Measurements from ENCODE around the gene BUB1.
"Not testable (repeated sequence)": the region's sequence is repeated elsewhere in the genome, so short reads cannot be mapped to it uniquely, and the experiment has no call there.

The BUB1 gene

DNA sequence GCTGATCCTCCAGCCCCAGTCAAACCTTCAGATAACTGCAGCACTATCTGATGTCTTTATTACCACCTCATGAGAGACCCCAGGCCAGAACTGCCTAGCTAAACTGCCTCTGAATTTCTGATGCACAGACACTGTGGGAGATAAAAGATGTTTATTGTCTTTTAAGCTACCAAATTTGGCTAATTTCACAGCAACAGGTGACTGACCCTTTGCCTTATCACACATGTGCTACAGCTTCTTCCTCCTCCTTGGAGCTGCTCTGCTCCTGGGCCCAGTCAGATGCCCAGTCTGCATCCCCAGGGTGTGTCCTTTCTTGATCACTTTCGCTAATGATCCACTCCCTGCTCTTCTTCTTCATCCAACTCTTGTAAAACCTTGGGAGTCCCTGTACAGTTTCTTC lies 34.9 kb upstream of the BUB1 start:
- Mint-ChIP-seq H3K4me1 (no peaks in the 10 kb centered on the region), H3K4me3 (no peak overlapping the region), H3K9me3 (no peaks in the 10 kb centered on the region), H3K27ac (ENCODE audit: low read depth) (no peak overlapping the region), H3K36me3 (ENCODE audit: insufficient read depth) (no peaks in the 10 kb centered on the region), H3K27me3 (peaks cover 92% of the 10 kb centered on the region)
- DNase-seq (ENCODE audit: low spot score in 2 of 2) (no peak), ATAC-seq (replicated peaks; ENCODE audit: extremely low read depth, poor library complexity, severe bottlenecking) (no peak)

DNA sequence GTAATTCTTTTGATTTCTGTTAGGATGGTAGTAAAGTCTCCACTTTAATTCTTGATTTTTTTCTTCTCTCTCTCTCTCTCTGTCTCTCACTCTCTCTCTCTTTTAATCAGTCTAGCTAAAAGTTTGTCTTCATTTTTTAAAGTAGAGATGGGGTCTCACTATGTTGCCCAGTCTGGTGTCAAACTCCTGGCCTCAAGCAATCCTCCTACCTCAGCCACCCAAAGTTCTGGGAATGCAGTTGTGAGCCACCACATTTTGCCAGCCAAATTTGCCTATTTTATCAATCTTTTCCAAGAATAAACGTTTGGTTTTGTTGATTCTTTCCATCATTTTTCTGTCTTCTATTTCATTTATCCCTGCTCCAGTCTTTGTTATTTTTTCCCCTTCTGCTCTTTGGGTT lies 30.6 kb upstream of the BUB1 start:
- Mint-ChIP-seq H3K4me1 (no peaks in the 10 kb centered on the region), H3K4me3 (no peak overlapping the region), H3K27ac (ENCODE audit: low read depth) (no peak overlapping the region), H3K36me3 (ENCODE audit: insufficient read depth) (no peaks in the 10 kb centered on the region), H3K27me3 (peaks cover 77% of the 10 kb centered on the region), H3K9me3 (no peaks in the 10 kb centered on the region)
- no peak for DNase-seq (ENCODE audit: low spot score in 2 of 2)
- ATAC-seq (replicated peaks; ENCODE audit: extremely low read depth, poor library complexity, severe bottlenecking) = no peak

DNA sequence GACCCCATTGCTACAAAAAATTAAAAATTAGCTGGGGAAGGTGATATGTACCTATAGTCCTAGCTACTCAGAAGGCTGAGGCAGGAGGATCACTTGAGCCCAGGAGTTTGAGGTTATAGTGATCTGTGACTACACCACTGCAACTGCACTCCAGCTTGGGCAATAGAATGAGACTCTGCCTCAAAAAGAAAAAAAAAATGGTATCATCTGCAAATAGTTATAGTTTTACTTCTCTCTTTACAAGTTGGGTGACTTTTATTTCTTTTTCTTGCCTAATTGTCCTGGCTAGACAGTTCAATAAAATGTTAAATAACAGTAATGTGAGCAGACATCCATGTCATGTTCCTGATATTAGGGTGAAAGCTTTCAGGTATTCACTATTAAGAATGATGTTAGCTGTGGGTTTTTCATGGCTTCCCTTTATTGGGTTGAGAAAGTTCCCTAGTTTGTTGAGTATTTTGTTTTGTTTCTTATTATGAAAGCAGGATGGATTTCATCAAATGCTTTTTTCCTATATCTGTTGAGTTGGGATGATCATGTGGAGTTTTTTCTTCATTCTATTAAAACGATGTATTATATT lies 29.6 kb upstream of the BUB1 start:
- no peaks in the 10 kb centered on the region for H3K36me3 Mint-ChIP-seq (ENCODE audit: insufficient read depth)
- H3K4me3 Mint-ChIP-seq = no peak overlapping the region
- ATAC-seq (replicated peaks; ENCODE audit: extremely low read depth, poor library complexity, severe bottlenecking) (no peak), DNase-seq (ENCODE audit: low spot score in 2 of 2) (no peak)
- H3K27me3 Mint-ChIP-seq = peaks cover 68% of the 10 kb centered on the region
- H3K9me3 Mint-ChIP-seq = no peaks in the 10 kb centered on the region
- H3K27ac Mint-ChIP-seq (ENCODE audit: low read depth) = no peak overlapping the region
- no peaks in the 10 kb centered on the region for H3K4me1 Mint-ChIP-seq

DNA sequence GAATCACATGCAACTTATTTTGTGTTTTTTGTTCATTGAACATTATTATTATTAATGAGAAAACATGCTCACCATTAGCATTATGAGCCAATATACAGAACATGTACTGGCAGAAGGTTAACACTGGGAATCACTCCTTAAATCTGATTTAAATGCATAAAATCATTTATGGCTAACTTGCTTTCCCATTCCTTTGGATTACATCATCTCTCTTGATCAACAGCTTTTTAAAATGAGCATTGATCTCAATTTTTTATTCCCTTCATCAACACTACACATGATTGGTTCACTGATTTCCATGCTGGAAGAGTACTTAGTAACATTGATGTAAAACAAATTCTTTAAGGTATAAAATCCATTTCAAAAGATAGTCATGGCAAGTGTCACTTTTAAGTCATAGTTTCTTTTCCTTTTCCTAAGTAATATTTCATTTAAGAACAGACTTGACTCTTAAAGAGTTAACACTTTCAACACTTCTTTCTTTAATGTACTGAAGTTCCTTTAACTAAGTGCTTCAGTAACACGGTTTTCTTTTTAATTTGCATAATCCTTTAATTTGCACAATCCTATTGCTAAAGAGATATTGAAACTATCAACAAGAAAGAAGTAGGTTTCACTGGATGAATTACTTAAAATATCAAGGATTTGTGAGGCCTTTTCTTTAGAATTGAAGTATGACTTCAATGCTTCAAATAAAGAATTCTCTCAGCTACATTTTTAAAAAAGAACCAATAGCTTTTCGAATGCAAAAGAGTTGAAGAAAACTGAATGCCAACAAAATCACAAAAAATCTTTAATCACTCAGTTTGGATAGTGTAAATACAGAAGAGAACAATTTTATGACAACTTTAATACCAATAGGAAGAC lies 24.9 kb upstream of the BUB1 start:
- Mint-ChIP-seq H3K27me3 (peaks cover 26% of the 10 kb centered on the region), H3K4me1 (no peaks in the 10 kb centered on the region), H3K36me3 (ENCODE audit: insufficient read depth) (no peaks in the 10 kb centered on the region), H3K27ac (ENCODE audit: low read depth) (no peak overlapping the region), H3K9me3 (no peaks in the 10 kb centered on the region), H3K4me3 (no peak overlapping the region)
- DNase-seq (ENCODE audit: low spot score in 2 of 2) (no peak), ATAC-seq (replicated peaks; ENCODE audit: extremely low read depth, poor library complexity, severe bottlenecking) (no peak)

DNA sequence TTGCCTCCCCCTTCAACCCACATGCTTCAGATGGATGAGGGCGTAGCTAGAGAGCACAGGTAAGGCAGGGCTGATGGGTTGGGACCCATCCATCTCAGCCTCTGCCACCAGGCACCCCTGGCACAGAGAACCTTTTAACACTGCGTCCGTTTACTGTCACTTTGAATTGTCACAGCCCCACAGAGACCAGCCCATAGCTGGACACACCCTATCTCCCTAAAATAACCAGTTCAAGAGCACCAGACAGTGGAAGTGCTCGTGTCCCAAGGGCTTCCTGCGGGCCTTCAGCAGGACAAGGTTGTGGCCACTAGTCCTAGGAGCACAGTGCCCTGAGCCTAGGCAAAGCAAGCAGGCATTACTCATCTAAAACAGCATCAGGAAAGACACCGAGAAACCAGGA lies 20.4 kb upstream of the BUB1 start:
- not testable (repeated sequence) for H3K4me3 Mint-ChIP-seq; H3K36me3 Mint-ChIP-seq (ENCODE audit: insufficient read depth); H3K27ac Mint-ChIP-seq (ENCODE audit: low read depth); H3K9me3 Mint-ChIP-seq; ATAC-seq (replicated peaks; ENCODE audit: extremely low read depth, poor library complexity, severe bottlenecking); DNase-seq (ENCODE audit: low spot score in 2 of 2); H3K4me1 Mint-ChIP-seq
- peaks cover 24% of the 10 kb centered on the region for H3K27me3 Mint-ChIP-seq

DNA sequence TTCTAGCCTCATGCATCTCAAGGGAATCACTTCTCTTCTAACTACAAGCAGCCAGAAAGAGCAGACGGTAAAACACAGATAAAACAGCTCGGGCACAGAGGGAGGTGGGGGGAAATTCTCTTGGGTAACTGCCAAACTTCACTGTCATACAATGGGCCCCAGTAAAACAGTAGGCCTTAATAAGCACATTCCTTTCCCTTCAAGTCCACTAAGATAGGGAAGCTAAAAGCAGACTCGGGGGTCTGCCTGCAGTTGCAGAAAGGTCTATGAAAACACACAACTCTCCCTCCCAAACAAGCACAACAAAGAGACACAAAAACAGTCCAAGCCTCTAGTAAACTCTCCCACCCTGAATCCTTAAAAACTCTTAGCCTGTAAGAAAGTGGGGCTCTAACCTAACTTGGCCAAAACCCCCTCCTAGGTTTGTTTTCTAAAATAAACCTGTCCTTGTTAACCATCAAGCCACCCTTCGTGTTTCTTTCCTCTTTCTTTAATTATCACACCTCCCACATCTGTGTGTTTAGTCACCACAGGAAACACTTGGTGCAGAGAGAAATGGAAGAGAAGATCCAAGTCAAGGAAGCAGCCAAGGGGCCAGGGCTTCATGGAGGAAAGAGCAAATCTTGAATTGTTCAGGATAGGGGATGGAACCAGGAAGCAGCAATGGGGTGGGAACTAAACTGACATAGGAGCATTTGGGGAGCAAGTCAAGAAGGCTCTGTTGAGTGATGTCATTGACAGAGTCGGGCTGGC lies 17.5 kb upstream of the BUB1 start:
- DNase-seq (ENCODE audit: low spot score in 2 of 2); H3K36me3 Mint-ChIP-seq (ENCODE audit: insufficient read depth); H3K4me3 Mint-ChIP-seq; ATAC-seq (replicated peaks; ENCODE audit: extremely low read depth, poor library complexity, severe bottlenecking); H3K9me3 Mint-ChIP-seq; H3K27ac Mint-ChIP-seq (ENCODE audit: low read depth); H3K4me1 Mint-ChIP-seq: not testable (repeated sequence)
- peaks cover 52% of the 10 kb centered on the region for H3K27me3 Mint-ChIP-seq

DNA sequence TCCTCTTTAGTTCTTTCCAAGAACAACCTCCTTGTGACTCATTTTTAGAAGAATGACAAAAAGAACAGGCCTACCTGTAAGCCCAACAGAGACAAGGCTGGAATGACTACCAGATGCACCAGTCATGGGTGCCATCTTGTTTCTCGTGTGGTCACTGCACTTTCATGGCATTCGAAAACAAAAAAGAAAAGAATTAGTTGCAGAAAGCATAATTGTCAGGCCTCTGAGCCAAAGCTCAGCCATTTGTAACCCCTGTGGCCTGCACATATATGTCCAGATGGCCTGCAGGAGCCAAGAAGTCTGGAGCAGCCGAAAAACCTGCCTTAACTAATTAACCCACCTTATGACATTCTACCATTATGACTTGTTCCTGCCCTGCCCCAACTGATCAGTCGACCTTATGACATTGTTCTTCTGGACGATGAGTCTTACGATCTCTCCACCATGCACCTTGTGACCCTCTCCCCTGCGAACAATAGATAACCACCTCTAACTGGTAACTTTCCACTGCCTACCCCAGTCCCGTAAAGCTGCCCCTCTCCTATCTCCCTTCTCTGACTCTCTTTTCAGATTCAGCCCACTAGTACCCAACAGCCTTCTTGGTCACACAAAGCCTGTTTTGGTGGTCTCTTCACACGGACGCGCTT lies 13.9 kb upstream of the BUB1 start:
- DNase-seq (ENCODE audit: low spot score in 2 of 2) (no peak), ATAC-seq (replicated peaks; ENCODE audit: extremely low read depth, poor library complexity, severe bottlenecking) (no peak)
- no peaks in the 10 kb centered on the region for H3K36me3 Mint-ChIP-seq (ENCODE audit: insufficient read depth)
- peaks cover 5% of the 10 kb centered on the region for H3K9me3 Mint-ChIP-seq
- H3K4me1 Mint-ChIP-seq = no peaks in the 10 kb centered on the region
- no peak overlapping the region for H3K27ac Mint-ChIP-seq (ENCODE audit: low read depth)
- no peak overlapping the region for H3K4me3 Mint-ChIP-seq
- peaks cover 68% of the 10 kb centered on the region for H3K27me3 Mint-ChIP-seq

DNA sequence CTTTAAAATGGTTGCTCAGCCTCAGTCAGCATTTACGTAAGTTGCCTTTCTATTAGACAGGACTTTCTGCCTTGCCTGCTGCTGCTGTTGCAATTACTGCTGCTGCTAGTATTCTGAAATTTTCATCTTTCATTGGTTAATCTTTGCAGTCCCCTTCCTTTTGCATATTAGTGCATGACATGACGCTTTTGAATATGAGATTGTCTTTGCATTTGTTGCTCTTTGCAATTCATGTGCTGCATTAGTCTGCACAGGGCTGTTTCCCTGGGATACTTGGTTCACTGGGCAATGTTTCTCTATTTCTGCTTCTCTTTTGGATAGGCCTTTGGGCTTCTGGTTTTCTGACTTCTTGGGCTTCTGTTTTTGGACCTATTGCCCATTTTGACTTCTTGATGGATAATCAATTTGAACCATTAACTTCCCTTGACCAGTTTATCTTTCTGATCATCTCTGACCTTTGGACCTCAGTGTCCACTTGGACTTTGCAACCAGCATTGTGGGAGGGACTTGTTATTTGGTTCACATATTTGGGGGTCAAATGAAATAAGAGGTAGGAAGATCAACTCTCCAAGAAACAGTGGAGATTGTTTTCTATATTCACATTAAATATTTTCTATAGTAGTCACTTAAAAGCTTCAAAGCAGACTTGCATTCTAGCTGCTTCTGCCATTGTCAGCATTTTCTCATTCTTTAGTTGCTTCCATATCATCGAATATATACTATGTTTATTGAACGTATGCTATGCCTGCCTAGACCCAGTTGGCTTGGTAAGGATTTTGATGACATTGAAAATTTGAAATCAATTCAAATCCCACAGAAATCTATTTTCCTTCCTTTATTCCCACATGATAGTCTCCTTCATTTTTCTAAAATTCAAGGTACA lies 12.5 kb upstream of the BUB1 start:
- H3K9me3 Mint-ChIP-seq = peaks cover 5% of the 10 kb centered on the region
- ATAC-seq (replicated peaks; ENCODE audit: extremely low read depth, poor library complexity, severe bottlenecking) = no peak
- DNase-seq (ENCODE audit: low spot score in 2 of 2) = no peak
- H3K36me3 Mint-ChIP-seq (ENCODE audit: insufficient read depth) = no peaks in the 10 kb centered on the region
- no peak overlapping the region for H3K27ac Mint-ChIP-seq (ENCODE audit: low read depth)
- H3K4me3 Mint-ChIP-seq = no peak overlapping the region
- H3K27me3 Mint-ChIP-seq = peaks cover 64% of the 10 kb centered on the region
- H3K4me1 Mint-ChIP-seq = no peaks in the 10 kb centered on the region

DNA sequence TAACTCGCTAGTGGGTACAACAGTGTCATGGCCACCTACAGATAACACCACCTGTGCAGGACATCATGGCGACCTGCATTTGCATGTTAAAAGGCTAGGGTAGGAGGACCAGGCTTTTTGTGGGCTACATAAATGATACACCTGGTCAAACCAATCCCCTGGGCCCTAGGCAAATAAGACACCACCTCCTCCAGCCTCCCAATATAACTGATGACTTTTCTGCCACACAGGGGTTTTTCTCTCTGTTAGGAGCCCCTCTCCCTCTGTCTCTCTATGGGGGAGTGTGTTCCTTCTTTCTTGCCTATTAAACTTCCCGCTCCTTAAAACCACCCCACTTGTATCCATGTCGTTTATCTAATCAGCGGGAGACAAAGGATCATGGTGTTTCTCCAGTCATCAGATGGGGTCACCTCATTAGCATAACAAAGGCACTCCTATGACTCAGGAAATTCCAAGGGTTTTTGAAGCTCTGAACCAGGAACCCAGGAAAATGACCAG lies 10.8 kb upstream of the BUB1 start:
- H3K27me3 Mint-ChIP-seq = peaks cover 47% of the 10 kb centered on the region
- H3K4me3 Mint-ChIP-seq = no peak overlapping the region
- no peak overlapping the region for H3K27ac Mint-ChIP-seq (ENCODE audit: low read depth)
- no peaks in the 10 kb centered on the region for H3K4me1 Mint-ChIP-seq
- H3K9me3 Mint-ChIP-seq = peaks cover 5% of the 10 kb centered on the region
- DNase-seq (ENCODE audit: low spot score in 2 of 2) = no peak
- no peaks in the 10 kb centered on the region for H3K36me3 Mint-ChIP-seq (ENCODE audit: insufficient read depth)
- no peak for ATAC-seq (replicated peaks; ENCODE audit: extremely low read depth, poor library complexity, severe bottlenecking)

DNA sequence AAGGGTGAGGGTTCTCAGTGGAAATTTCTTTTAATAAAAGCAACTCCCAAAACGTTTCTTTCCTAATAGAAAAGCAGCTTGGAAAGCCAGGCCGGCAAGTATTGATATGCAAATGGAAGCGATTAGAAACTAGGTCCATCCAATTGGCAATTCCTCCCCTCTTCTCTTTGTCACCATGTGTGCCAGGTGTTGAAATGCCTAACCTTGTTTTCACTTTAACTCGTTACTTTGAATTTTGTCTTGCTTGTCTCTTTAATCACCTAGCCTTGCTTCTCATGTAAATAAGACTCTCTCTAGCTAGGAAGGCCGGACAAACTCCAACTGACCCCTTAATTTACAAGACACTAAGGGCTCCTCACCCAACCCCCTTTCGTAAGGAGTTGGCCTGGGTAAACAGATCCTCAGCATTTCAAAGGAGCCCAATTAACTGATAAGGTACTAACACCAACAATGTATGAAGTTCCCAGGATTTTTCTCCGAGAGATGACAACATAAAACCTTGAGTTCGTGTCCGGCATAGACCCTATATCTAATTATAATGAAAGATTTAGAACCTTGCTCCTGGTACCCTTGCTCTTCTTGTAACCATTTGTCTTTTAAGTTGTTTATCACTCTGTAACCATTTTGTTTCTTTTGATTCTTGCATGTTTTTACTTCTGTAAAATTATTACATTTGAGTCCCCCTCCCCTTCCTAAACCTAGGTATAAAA lies 10.1 kb upstream of the BUB1 start:
- H3K27ac Mint-ChIP-seq (ENCODE audit: low read depth); H3K9me3 Mint-ChIP-seq; DNase-seq (ENCODE audit: low spot score in 2 of 2); H3K4me3 Mint-ChIP-seq; ATAC-seq (replicated peaks; ENCODE audit: extremely low read depth, poor library complexity, severe bottlenecking); H3K4me1 Mint-ChIP-seq; H3K36me3 Mint-ChIP-seq (ENCODE audit: insufficient read depth): not testable (repeated sequence)
- peaks cover 40% of the 10 kb centered on the region for H3K27me3 Mint-ChIP-seq

DNA sequence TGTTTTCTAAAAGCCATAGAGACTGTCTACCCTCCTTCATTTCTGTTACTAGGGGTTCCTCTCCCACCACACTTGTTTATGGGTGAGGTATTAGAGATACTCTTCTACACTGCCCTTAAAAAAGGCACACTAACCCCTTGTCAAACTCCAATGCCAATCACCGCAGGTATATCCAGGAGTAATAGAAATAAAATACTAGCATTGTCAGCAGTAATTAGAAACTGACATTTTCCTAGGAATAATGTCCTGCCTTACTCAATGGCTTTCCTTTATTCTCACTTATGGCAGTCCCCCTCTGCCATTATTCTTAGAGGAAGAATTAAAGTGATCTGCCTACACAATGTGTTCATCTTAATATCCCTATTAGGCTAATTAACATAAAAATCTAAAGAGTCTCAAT lies 5.0 kb upstream of the BUB1 start:
- Mint-ChIP-seq H3K4me3 (no peak overlapping the region), H3K36me3 (ENCODE audit: insufficient read depth) (peaks cover 7% of the 10 kb centered on the region), H3K27me3 (no peaks in the 10 kb centered on the region), H3K4me1 (peaks cover 11% of the 10 kb centered on the region), H3K27ac (ENCODE audit: low read depth) (no peak overlapping the region), H3K9me3 (no peaks in the 10 kb centered on the region)
- no peak for ATAC-seq (replicated peaks; ENCODE audit: extremely low read depth, poor library complexity, severe bottlenecking)
- DNase-seq (ENCODE audit: low spot score in 2 of 2) = no peak

Measured in central memory CD8-positive, alpha-beta T cell (primary cell).